Ishikawa (cell line): ENCODE data around the gene UBA6.

Experiments
- CEBPB ChIP-seq: IDR thresholded peaks from 2 replicates; pipeline ENCODE4 v1.6.1; 2012
- CREB1 ChIP-seq: IDR thresholded peaks from 2 replicates; pipeline ENCODE4 v1.6.1; 2012; ENCODE audit warnings: low read depth
- EGR1 ChIP-seq: IDR thresholded peaks from 2 replicates; pipeline ENCODE4 v1.6.1; 2012
- FOXM1 ChIP-seq: IDR thresholded peaks from 2 replicates; pipeline ENCODE4 v1.6.1; 2012; ENCODE audit warnings: low read depth, borderline replicate concordance
- MAX ChIP-seq: IDR thresholded peaks from 2 replicates; pipeline ENCODE4 v1.6.1; 2012
- NFIC ChIP-seq: IDR thresholded peaks from 2 replicates; pipeline ENCODE4 v1.6.1; 2012
- RAD21 ChIP-seq: IDR thresholded peaks from 2 replicates; pipeline ENCODE4 v1.6.1; 2012; ENCODE audit warnings: low read depth
- TAF1 ChIP-seq: IDR thresholded peaks from 2 replicates; pipeline ENCODE4 v1.6.1; 2012; ENCODE audit warnings: low read depth, mild to moderate bottlenecking
- TCF12 ChIP-seq: IDR thresholded peaks from 2 replicates; pipeline ENCODE4 v1.6.1; 2012; ENCODE audit warnings: low read depth
- YY1 ChIP-seq: IDR thresholded peaks from 2 replicates; pipeline ENCODE4 v1.6.1; 2012; ENCODE audit warnings: low read depth
- TF ChIP-seq, protein P1 (sequence below): IDR thresholded peaks from 2 replicates; pipeline ENCODE4 v1.6.1; 2012; ENCODE audit warnings: low read depth, mild to moderate bottlenecking

GRCh38 chr4:67717586-67717985, 16.6 kb upstream of the UBA6 start:
- TF ChIP-seq CREB1 (no peak), YY1 (no peak), MAX (no peak), TAF1 (no peak), TCF12 (no peak), CEBPB (no peak), FOXM1 (no peak), RAD21 (no peak), NFIC (no peak), EGR1 (no peak)
- TF ChIP-seq, protein P1, sequence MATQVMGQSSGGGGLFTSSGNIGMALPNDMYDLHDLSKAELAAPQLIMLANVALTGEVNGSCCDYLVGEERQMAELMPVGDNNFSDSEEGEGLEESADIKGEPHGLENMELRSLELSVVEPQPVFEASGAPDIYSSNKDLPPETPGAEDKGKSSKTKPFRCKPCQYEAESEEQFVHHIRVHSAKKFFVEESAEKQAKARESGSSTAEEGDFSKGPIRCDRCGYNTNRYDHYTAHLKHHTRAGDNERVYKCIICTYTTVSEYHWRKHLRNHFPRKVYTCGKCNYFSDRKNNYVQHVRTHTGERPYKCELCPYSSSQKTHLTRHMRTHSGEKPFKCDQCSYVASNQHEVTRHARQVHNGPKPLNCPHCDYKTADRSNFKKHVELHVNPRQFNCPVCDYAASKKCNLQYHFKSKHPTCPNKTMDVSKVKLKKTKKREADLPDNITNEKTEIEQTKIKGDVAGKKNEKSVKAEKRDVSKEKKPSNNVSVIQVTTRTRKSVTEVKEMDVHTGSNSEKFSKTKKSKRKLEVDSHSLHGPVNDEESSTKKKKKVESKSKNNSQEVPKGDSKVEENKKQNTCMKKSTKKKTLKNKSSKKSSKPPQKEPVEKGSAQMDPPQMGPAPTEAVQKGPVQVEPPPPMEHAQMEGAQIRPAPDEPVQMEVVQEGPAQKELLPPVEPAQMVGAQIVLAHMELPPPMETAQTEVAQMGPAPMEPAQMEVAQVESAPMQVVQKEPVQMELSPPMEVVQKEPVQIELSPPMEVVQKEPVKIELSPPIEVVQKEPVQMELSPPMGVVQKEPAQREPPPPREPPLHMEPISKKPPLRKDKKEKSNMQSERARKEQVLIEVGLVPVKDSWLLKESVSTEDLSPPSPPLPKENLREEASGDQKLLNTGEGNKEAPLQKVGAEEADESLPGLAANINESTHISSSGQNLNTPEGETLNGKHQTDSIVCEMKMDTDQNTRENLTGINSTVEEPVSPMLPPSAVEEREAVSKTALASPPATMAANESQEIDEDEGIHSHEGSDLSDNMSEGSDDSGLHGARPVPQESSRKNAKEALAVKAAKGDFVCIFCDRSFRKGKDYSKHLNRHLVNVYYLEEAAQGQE, result no peak
